PC-9 (cell line): Measurements from ENCODE around the gene GJC1. TPM values are rescaled to one million over a fixed set of nuclear protein-coding genes. Genes with fewer than 3 reads are reported as not detected.

Source experiments
- BruUV-seq: library from RNA; stranded (reverse); fragments of 400-500 nt; replicated peaks from 2 replicates; lab custom pipeline; 2021; lab: Mats Ljungman, UMichigan
- CTCF ChIA-PET: fragments of 300-600 bp; sonication (Branson Sonifier 250); formaldehyde crosslinking; loops from one replicate; lab custom pipeline; 2022; ENCODE audit warnings: antibody characterized with exemption; lab: Charles Lee
- POLR2A ChIA-PET: fragments of 300-600 bp; sonication (Branson Sonifier 250); formaldehyde crosslinking; loops from one replicate; lab custom pipeline; 2022; ENCODE audit warnings: antibody characterized with exemption; ENCODE audit not compliant: unreplicated experiment; lab: Charles Lee
- DNase-seq, 2 experiments: peaks; one replicate each; pipeline versions ENCODE4 v3.0.0 to v3.0.0-alpha.2; 2015 to 2022; ENCODE audit warnings: mixed read lengths in 1 of 2
- H2AFZ ChIP-seq: fragments of 200-600 bp; sonication (generic); 2 replicates; pipeline ENCODE4 v1.8.1; 2017; ENCODE audit warnings: antibody characterized with exemption
- H3F3A ChIP-seq: fragments of 200-600 bp; sonication (generic); 2 replicates; pipeline ENCODE4 v1.8.1; 2017; ENCODE audit warnings: antibody characterized with exemption, mild to moderate bottlenecking, low read depth; ENCODE audit not compliant: insufficient read depth
- H3K27ac ChIP-seq: fragments of 200-600 bp; sonication (generic); 2 replicates; pipeline ENCODE4 v1.6.1; 2016; ENCODE audit warnings: mixed run types
- H3K27me3 ChIP-seq: fragments of 200-600 bp; sonication (generic); 2 replicates; pipeline ENCODE4 v1.6.1; 2016; ENCODE audit warnings: low read depth, mixed run types; ENCODE audit not compliant: insufficient read depth
- H3K36me3 ChIP-seq: fragments of 200-600 bp; sonication (generic); 2 replicates; pipeline ENCODE4 v1.6.1; 2016; ENCODE audit warnings: low read depth, mixed run types
- H3K4me1 ChIP-seq: fragments of 200-600 bp; sonication (generic); replicated peaks from 2 replicates; pipeline ENCODE4 v1.6.1; 2016; ENCODE audit warnings: mixed run types; ENCODE audit not compliant: insufficient read depth
- H3K4me2 ChIP-seq: fragments of 200-600 bp; sonication (generic); 2 replicates; pipeline ENCODE4 v1.6.1; 2017; ENCODE audit warnings: mixed run types
- H3K4me3 ChIP-seq: fragments of 200-600 bp; sonication (generic); 2 replicates; pipeline ENCODE4 v1.6.1; 2016; ENCODE audit warnings: mixed run types
- H3K79me2 ChIP-seq: fragments of 200-600 bp; sonication (generic); 2 replicates; pipeline ENCODE4 v1.6.1; 2017; ENCODE audit warnings: low read depth, mixed run types
- H3K9me2 ChIP-seq: fragments of 200-600 bp; sonication (generic); 2 replicates; pipeline ENCODE4 v1.8.1; 2017; ENCODE audit warnings: mild to moderate bottlenecking; ENCODE audit not compliant: insufficient read depth
- H3K9me3 ChIP-seq: fragments of 200-600 bp; sonication (generic); 2 replicates; pipeline ENCODE4 v1.8.1; 2016; ENCODE audit warnings: low read depth; ENCODE audit not compliant: insufficient read depth
- H4K20me1 ChIP-seq: fragments of 200-600 bp; sonication (generic); 2 replicates; pipeline ENCODE4 v1.8.1; 2017; ENCODE audit not compliant: insufficient read depth
- CTCF ChIP-seq: fragments of 200-600 bp; sonication (generic); conservative IDR thresholded peaks from 2 replicates; pipeline ENCODE4 v1.6.1; 2017; ENCODE audit warnings: mixed run types, antibody characterized with exemption, mild to moderate bottlenecking, moderate library complexity
- EZH2 ChIP-seq: fragments of 200-600 bp; sonication (generic); IDR thresholded peaks from 2 replicates; pipeline ENCODE4 v1.8.0; 2017; ENCODE audit warnings: antibody characterized with exemption, low read depth
- intact Hi-C: fragments of 100-400 bp; cut with micrococcal nuclease; formaldehyde crosslinking; loops from one replicate; pipeline ENCODE4 v1.10.0; 2022; ENCODE audit not compliant: unreplicated experiment
- total RNA-seq: library from RNA; stranded (reverse); gene quantifications from 2 replicates; pipeline ENCODE4 v1.2.3, GENCODE V29; 2021

GJC1 gene
- total RNA-seq, 1 experiment from 2014 or later: 42.6 TPM

- BruUV-seq: no TSS peak
- H3K9me3 ChIP-seq: no peaks in the 10 kb centered on the region
- no peak overlapping the region for H3K4me3 ChIP-seq
- H3K27ac ChIP-seq: no peak overlapping the region
- ChIA-PET CTCF (interaction anchor here (0.6 kb wide), 1 partner anchor 217 kb away, joined by 7 read pairs; no protein-coding TSS in a partner anchor), POLR2A (no interaction called here)
- no peak overlapping the region for H2AFZ ChIP-seq
- no peaks in the 10 kb centered on the region for H3K9me2 ChIP-seq
- H3K4me1 ChIP-seq: no peaks in the 10 kb centered on the region
- no peak for DNase-seq
- no peaks in the 10 kb centered on the region for H3K27me3 ChIP-seq
- TF ChIP-seq EZH2: no peak
- TF ChIP-seq CTCF: no peak
- intact Hi-C loops: no loop called here
- H3K79me2 ChIP-seq: no peaks in the 10 kb centered on the region
- H3K36me3 ChIP-seq: no peaks in the 10 kb centered on the region
- H3K4me2 ChIP-seq: no peak overlapping the region
- H3F3A ChIP-seq: no peaks in the 10 kb centered on the region
- H4K20me1 ChIP-seq: no peaks in the 10 kb centered on the region
Observed at GRCh38 chr17:44749980-44750318, 80.1 kb downstream of the GJC1 start.

- intact Hi-C loops: no loop called here
- POLR2A ChIA-PET: no interaction called here
- no peaks in the 10 kb centered on the region for H4K20me1 ChIP-seq
- H3K27me3 ChIP-seq: no peaks in the 10 kb centered on the region
- CTCF ChIA-PET: interaction anchor here (0.6 kb wide), 2 partner anchors 43 to 217 kb away, joined by 7 to 12 read pairs; no protein-coding TSS in a partner anchor
- H3K9me3 ChIP-seq: no peaks in the 10 kb centered on the region
- H2AFZ ChIP-seq: no peak overlapping the region
- H3K4me2 ChIP-seq: no peak overlapping the region
- no peaks in the 10 kb centered on the region for H3K79me2 ChIP-seq
- H3K9me2 ChIP-seq: no peaks in the 10 kb centered on the region
- BruUV-seq: no TSS peak
- H3F3A ChIP-seq: no peaks in the 10 kb centered on the region
- H3K4me1 ChIP-seq: no peaks in the 10 kb centered on the region
- TF ChIP-seq EZH2 (no peak), CTCF (no peak)
- H3K4me3 ChIP-seq: no peak overlapping the region
- no peak for DNase-seq
- no peaks in the 10 kb centered on the region for H3K36me3 ChIP-seq
- H3K27ac ChIP-seq: no peak overlapping the region
Observed at GRCh38 chr17:44749076-44749979, 80.8 kb downstream of the GJC1 start.

Other genes starting within 250 kb of the GJC1 start
- not detected in 2 replicates for gene MEIOC, start 173.8 kb downstream of the GJC1 start, total RNA-seq
- 19.9 and 23.4 TPM in 2 replicates for gene CCDC43, start 140.5 kb downstream of the GJC1 start, total RNA-seq
- 29.6 and 33.3 TPM in 2 replicates for gene DBF4B, start 121.6 kb downstream of the GJC1 start, total RNA-seq
- gene ADAM11, start 71.3 kb downstream of the GJC1 start, total RNA-seq: 0.46 and 0.55 TPM in 2 replicates
- not detected in 2 replicates for gene HIGD1B, start 17.6 kb upstream of the GJC1 start, total RNA-seq
- gene EFTUD2, start 69.2 kb upstream of the GJC1 start, total RNA-seq: 111 and 126 TPM in 2 replicates
- gene GFAP, start 85.2 kb upstream of the GJC1 start, total RNA-seq: not detected in 2 replicates
- gene KIF18B, start 117.5 kb upstream of the GJC1 start, total RNA-seq: 48.2 and 58.5 TPM in 2 replicates
- gene C1QL1, start 138.0 kb upstream of the GJC1 start, total RNA-seq: 0.93 and 1.3 TPM in 2 replicates
- gene DCAKD, start 221.3 kb upstream of the GJC1 start, total RNA-seq: 57.9 and 68.8 TPM in 2 replicates
- 103 and 132 TPM in 2 replicates for gene NMT1, start 231.0 kb upstream of the GJC1 start, total RNA-seq